EH (cell line): ENCODE results near the gene FAM163B.
"Not testable (repeated sequence)": the region's sequence is repeated elsewhere in the genome, so short reads cannot be mapped to it uniquely, and the experiment has no call there.

Source experiments
- DNase-seq: peaks from one replicate; pipeline ENCODE4 v3.0.0-alpha.2; 2015; ENCODE audit warnings: low read depth

The FAM163B gene

DNA sequence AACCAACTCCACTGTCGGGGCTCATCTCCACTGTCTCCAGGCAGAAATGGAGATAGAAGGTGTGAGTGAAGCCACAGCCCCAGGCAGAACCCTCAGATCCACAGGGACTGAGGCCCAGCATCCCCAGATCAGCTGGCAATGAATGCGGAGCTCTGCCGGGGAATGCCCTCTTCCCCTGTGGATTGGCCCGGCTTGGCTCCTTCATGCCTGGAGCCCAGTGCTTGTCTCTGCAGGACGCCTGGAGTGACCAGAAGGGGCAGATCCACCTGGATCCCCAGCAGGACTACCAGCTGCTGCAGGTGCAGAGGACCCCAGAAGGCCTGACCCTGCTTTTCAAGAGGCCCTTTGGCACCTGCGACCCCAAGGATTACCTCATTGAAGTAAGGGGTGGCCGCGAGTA, 30.4 kb upstream of the FAM163B start:
- no peak for DNase-seq

DNA sequence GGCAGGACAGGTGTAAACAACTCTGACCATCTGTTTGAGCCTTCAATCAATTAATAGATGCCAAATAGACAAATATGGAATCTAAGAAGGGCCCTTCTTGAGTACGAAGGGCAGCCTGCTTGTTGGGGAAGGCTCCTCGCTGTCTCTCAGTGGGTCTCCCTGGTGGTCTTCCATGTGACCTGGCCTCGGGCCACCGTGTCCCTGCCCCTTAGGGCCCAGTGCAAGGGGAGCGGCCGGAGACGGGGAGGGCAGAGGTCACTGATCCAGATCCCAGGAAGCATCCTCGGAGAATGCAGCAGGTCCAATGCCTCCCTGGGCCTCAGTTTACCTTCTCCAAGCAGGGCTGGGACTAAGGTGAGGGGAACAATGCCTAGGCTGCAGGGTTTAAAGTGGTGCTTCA, 29.5 kb upstream of the FAM163B start:
- no peak for DNase-seq

- DNase-seq, result no peak
Measured at GRCh38 chr9:133638076-133638475, 28.9 kb upstream of the FAM163B start.

DNA sequence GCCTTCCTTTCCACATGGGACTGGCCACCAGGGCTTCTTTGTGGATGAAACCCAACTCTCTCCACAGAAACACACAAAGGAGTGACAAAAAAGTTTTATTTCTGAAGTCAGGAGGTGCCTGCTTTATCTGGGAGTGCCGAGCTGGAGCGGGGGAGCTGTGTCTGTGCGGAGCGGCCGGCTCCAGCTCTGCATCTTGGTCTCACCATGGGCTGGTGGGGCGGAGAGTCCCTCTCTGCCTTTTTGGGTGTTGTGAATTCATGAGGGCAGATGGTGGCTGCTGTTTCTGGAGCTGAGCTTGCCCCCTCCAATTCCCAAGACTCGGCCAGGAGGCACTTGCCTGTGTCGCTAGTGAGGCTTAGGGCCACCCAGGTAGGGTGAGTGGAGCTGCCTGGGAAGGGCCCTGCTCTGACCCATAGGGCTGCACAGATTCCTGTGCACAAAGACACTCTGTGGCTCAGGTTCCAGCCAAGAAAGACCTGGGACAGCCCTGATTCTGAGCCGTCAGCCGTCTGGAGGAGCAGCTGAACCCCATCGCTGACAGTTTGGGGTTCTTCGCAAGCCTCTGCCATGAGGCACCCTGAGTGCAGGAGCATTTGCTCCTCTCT, 28.4 kb upstream of the FAM163B start:
- no peak for DNase-seq

DNA sequence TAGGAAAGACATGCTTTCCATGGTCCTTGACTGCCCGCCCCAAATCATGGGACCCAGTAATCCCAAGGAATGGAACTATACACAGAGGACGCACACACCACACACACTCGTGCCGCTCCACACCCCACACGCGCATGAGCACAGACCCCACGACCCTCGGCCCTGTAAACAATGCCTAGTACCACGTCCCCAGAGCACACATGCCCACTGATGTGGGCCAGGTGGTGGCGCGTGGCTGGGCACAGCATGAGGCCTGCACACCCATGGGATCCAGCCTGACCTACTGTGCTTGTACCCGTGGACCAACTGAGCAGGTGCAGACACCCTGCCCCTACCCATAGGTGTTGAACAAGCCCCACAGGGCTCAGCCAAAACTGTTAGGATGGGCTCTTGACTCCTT, 27.7 kb upstream of the FAM163B start:
- DNase-seq, result no peak

DNA sequence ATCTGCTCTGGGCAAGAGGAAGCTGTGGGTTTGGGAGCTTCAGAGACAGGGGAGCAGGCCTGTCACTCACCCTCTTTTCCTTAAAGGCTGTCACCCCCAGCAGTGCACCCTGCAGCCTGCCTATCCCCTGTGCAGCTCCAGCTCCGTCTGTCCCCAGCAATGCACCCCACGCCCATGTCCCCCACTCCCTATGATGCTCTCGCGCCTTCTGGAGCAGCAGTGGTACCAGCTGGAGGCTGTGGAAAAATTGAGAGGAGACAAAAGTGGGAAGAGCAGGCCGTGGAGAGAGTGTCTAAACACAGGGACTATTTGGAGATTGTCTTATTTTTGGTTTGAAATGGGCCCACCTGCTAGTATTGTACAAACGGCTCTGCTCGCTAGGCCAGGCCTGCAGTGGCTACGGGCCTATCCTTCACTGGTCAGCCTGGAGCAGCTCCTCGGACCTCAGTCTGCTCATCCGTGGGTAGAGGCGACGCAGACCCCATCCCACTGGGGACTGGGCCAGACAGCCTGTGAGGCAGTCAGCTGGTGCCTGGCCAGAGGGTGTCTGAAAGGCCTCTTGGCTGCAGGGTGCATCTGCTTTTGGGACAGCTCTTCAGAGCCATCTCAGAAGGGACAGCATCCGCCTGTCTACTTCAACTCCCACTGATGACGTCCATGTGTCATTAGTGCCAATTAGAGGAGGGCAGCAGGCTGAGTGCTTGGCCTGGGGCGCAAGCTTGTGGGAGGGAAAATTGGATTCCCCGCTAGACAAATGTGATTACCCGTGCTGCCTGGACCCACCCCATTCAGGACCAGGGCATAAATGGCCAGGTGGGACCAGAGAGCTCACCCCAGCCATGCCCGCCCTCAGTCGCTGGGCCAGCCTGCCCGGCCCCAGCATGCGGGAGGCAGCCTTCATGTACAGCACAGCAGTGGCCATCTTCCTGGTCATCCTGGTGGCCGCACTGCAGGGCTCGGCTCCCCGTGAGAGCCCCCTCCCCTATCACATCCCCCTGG, 26.6 kb upstream of the FAM163B start, which contains the start of gene DBH:
DBH (plus strand) TSS at position 831 of the 999 bp plus-strand sequence; CDS start at position 840, 9 bp downstream.
- no peak for DNase-seq

DNA sequence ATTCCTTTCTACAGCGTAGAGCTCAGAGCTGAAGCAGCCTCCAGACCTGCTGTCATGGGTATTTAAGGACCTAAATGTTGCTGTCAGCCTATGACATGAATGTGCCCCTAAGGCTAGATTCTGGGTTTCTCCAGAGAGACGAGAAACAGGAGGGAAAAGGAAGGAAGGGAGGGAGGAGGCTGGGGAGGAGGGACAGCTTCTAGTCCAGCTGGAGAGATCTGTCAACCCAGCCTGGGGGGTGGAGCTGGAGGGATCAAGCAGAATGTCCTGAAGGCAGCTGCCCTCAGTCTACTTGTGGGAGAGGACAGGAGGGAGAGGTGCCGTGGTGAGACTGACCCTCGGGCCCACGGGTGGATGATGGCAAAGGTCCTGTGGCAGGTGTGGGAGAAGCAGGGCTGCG, 25.9 kb upstream of the FAM163B start:
- no peak for DNase-seq

DNA sequence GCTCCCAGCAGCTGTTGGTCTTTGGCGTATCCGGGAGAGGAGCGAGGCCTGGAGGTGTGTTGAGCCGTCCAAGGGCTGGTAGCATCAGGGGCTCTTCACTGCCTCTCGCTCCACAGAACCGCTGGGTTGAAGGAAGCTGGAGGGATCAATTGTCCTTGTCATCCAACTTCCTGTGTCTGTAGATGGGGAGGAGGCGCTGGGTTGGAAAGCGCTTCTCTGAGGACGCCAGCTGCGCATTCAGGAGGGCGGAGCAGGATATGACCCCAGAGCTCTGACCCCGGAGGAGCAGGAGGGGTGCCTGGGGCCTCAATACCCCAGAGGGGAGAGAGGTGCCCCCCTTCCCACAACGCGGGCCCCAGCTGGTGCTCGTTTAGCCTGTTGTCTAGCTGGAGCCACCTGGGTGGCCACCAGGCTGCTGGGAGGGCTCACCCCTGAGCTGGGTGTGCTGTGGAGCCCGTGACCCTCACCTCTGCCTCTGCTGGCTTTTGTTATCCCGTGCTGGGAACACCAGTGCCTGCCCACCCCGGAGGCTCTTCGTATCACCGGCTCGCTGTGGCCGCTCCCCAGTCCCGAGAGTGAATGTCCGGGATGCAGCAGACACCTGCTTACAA, 25.0 kb upstream of the FAM163B start:
- no peak for DNase-seq

- no peak for DNase-seq
Measured at GRCh38 chr9:133633681-133634080, 24.5 kb upstream of the FAM163B start.

- no peak for DNase-seq
Measured at GRCh38 chr9:133632806-133633680, 23.9 kb upstream of the FAM163B start.

DNA sequence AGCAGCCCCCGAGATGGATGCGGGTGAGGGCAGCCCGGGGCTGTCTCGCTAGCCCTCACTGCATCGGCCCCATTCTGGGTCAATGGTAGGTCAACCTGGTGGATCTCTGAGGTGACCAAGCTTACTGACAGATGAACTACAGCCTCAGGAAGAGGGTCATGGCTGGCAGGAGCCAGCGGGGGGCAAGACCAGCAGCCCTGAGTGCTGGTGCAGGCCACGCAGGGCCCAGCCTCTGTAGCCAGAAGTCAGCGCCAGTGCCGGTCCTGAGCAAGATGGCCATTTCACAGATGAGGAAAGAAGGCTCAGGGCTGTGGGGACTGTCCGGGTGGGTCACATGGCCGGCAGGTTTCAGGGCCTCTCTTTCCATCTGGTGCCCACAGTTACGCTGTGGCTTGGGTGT, 21.9 kb upstream of the FAM163B start:
- no peak for DNase-seq

- no peak for DNase-seq
Measured at GRCh38 chr9:133629221-133630110, 20.3 kb upstream of the FAM163B start.

DNA sequence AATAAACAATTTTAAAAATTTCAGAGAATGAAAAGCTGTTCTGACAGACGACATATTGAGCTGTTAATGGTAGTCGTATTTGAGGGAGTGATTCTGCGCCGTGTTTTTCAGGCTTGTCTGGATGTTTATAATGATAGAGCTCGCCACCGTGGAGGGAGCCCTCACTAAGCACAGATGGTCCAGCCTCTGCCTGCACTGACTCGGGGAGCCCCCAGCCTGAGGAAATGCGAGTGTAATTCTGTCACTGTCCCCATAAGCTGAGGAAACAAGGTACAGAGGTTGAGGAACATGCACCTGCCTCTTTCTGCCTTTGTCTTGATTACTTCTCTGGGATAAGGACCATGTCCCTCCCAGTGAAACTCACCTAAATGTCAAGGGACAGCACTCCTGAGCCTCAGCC, 19.6 kb upstream of the FAM163B start:
- DNase-seq, result no peak

DNA sequence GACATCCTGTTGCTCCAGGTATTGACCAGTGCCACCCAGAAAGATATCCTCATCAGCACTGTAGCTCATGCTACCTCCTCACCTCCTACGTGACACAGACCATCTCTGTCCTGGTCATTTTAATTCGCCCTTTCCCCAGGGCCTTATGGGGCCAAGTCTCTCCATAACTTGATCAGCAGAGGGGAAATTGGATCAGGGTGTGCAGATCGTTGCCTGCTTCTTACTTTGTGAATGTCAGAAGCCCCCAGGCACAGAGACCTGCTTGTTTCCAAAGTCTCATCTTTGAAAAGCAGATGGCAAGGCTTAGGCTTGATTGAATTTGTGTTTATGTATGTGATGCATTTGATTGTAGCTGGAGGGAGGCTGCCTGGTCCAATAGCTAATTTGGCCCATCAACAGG, 18.2 kb upstream of the FAM163B start:
- no peak for DNase-seq

DNA sequence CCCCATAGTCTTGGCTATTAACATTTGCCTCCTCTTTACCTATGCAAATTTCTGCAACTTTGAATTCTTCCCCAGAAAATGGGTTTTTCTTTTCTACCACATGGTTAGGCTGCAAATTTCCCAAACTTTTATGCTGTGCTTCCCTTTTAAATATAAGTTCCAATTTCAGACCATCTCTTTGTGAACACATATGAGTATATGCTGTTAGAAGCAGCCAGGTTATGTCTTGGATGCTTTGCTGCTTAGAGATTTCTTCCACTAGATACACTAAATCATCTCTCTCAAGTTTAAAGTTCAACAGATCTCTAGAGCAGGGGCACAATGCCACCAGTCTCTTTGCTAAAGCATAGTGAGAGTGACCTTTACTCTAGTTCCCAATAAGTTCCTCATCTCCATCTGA, 16.8 kb upstream of the FAM163B start:
- not testable (repeated sequence) for DNase-seq

- no peak for DNase-seq
Measured at GRCh38 chr9:133622555-133622954, 13.4 kb upstream of the FAM163B start.

DNA sequence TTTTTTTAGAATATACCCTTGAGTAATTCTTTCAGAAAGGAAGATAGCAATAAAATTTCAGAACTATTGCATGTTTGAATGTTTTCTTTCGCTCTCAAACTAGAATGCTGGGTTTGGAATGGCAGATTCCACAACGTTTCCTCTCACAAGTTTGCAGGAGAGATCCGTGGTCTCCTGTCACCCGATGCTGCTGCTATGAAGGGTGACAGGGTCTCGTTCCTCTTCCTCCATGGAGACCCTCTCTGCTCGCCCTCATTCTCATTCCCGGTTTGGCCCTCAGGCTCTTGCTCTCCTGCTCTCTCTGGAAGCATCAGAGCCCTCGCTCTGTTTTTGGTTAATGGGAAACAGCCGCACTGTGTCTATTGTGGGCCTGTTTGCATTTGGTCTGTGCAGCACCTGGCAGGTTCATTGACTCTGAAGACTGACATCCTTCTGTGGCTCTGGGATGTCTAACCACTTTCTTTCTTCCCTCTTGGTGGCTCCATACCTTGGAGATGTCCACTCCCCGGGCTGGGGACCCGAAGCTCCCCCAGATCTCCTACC, 12.6 kb upstream of the FAM163B start:
- DNase-seq, result no peak

DNA sequence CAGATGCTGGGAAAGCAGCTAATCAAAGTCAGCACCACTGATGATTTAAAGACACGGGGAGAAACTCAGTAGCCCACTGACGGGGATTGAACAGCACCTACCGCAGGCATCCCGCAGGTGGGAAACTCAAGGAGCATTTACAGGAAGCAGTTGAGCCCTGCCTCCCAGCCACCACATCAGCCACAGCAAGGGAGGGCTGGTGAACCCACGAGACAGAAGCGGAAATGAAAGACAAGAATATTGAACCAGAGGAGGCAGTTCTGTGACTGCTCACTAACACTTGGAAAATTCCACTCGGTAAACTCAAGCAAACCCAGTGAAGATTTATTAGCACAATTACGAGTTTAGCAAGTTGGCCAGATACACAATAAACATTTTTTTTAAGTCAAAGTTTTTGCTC, 10.6 kb upstream of the FAM163B start:
- peak; percentile 0 for DNase-seq

DNA sequence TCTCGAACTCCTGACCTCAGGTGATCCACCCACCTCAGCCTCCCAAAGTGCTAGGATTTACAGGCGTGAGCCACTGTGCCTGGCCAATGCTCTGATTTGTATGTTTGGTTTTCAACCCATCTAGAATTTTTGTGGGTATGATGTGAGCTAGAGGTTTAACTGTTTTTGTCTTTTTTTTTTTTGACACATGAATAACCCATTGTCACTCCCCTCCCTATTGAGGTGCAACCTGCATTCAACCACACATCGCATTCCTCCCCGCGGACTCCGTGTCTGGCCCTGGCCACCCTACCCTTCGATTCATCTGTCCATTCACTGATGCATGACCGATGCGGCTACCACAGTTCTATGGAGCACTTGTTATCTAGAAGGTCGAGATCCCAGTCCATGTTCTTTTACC, 9.5 kb upstream of the FAM163B start:
- no peak for DNase-seq

- no peak for DNase-seq
Measured at GRCh38 chr9:133616643-133617405, 7.6 kb upstream of the FAM163B start.
